ENCODE measurements around the gene TEF.
"Not testable (repeated sequence)": the region's sequence is repeated elsewhere in the genome, so short reads cannot be mapped to it uniquely, and the experiment has no call there.

The TEF gene

DNA sequence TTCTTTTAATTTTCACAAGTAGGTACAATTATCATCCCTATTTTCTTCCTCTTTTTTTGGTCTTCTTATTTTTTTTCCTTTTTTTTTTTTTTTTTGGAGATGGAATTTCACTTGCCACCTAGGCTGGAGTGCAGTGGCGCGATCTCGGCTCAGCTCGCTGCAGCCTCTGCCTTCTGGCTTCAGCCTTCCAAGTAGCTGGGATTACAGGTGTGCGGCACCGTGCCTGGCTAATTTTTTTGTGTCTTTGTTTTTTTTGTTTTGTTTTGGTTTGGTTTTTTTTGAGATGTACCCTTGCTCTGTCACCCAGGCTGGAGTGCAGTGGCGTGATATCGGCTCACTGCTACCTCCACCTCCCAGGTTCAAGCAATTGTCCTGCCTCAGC lies 48.2 kb downstream of the TEF start:
- DNase-seq: no peak

DNA sequence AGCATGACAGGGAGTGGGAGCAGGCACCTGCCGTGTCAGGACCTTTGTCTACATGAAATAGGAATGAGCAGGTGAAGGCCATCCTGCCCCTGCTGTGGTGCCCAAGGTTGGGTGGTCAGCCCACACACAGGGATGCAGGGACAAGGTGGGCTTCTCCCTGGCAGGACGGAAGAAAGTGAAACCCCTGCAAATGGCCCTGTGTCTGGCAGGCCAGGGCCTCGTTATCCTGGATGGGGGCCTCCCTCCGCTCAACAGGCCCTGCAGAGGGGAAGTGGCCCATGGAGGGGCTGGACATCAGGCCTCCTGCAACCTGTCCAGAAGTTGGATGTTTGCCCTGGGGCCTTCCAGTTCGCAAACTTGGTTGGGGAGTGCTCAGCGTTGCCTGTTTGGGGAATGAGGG lies 49.9 kb downstream of the TEF start:
- DNase-seq: no peak

DNA sequence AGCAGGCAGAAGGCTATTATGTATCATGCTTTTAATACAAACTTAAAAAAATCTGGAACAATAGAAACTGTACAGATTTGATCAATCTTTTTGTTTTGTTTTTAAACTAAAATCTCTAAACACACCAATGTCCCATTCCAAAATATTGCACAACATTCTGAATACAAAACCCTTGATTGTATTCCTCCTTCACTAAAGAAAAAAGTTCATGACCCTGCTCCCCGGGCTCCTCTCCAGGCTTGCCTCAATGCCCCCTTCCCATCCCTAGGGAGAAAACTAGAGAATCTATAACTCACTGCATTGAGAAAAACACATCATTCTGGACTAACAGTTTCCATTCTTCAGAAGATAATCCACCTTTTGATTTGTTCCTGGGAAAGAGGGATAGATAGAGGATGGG lies 51.7 kb downstream of the TEF start:
- not testable (repeated sequence) for DNase-seq

DNA sequence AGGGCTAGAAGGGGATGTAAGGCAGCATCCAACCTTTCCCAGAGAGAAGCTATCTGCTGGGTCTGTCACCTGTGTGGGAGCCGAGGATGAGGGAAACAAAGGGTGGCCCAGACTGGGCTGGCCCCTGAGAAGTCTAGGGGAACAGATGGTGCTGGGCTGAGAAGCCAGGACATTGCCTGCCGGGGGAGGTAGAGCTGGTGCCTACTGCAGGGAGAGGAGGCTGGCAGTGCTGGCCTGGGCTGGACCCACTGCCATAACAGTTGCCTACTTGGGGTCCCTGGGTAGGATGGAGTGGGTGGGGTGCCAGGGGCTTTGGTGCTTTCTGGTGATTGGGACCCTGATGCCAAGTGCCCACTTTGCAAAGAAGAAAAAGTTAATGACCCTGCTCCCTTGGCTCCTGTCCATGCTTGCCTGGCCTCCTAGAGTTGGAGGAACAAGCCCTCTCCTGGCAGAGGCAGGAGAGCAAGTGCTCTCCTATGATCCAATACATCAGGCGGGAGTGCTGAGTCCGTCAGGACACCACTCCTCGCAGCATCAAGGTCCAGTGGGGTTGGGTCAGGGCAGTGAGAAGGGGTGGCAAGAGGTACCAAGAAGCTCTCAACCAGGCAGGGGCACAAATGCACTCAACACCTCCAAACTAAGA lies 52.7 kb downstream of the TEF start:
- not testable (repeated sequence) for DNase-seq

DNA sequence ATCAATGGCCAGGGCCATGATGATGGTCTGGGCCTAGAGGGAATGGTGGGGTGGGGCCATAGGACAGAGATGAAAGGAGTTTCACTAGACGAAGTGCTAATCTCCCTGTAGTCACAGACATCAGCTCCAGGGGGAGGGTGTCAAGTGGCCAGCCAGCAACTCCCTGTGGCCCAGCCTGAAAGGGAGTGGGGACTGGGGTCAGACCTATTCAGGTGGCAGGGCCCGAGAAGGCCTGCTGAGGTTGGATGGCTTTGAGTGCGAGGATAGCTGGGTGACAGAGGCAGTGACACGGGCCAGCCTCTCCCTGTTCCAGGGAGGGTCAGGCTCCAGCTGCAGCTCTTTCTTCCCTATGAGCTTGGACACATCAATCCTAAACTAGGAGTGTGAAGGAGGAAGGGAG lies 53.8 kb downstream of the TEF start:
- DNase-seq: no peak

DNA sequence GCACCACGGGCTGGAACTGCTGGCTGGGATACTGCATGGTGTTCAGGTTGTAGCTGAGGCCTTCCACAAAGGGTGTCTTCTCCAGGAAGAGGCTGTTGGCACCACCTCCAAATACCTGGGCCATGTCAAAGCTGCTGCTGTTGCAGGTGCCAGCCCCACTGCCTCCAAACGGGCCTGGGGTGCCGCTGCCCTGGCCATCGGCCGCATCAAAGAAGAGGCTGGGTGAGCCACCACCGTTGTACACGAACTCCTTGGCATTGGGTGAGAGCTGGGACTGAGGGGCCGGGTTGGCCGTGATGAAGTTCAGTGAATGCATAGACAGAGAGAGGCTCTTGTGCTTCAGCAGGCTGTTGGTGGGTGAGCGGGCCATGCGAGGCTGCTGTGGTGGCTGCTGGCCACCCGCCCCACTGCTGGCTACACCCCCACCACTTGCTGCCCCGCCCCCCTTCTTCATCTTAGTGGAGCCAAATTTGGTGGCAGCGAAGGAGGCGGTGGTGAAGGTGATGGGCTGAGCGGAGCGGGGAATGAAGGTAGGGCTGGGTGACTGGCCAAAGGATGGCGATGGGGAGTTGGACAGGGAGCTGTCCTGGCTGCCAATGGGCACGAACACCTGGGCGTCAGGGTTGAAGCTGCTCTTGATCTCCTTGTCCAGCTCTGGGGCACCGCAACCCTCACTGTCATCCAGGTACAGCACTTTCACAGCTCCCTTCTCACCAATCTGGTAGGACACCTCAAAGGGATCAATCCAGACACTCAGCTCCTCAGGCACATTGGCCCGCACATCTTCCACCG lies 54.8 kb downstream of the TEF start:
- no peak for DNase-seq

DNA sequence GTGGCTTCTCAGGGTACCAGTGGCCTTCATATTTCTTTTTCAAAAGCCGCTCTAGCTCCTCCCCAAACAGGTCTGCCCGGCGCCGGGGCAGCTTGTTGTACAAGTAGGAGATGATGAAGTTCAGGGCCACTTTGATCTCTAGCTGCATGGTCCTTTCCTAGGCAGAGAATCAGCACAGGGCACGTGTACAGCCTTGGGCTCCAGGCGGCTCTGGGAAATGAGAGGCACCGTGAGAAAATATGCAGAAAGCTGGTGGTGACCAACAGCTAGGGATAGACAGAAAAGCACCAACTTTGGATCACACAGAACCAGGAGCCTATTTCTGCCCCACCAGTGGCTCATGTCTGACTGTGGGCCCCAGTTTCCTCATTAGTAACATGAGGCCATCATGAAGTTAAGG lies 55.5 kb downstream of the TEF start:
- DNase-seq: no peak

DNA sequence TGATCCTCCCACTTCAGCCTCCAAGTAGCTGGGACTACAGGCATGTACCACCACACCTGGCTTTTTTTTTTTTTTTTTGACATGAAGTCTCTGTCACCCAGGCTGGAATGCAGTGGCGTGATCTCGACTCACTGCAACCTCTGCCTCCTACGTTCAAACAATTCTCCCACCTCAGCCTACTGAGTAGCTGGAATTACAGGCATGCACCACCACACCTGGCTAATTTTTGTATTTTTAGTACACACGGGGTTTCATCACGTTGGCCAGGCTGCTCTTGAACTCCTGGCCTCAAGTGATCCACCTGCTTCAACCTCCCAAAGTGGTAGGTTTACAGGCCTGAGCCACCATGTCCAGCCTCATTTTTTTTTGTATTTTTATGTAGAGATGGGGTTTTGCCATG lies 58.8 kb downstream of the TEF start:
- not testable (repeated sequence) for DNase-seq

DNA sequence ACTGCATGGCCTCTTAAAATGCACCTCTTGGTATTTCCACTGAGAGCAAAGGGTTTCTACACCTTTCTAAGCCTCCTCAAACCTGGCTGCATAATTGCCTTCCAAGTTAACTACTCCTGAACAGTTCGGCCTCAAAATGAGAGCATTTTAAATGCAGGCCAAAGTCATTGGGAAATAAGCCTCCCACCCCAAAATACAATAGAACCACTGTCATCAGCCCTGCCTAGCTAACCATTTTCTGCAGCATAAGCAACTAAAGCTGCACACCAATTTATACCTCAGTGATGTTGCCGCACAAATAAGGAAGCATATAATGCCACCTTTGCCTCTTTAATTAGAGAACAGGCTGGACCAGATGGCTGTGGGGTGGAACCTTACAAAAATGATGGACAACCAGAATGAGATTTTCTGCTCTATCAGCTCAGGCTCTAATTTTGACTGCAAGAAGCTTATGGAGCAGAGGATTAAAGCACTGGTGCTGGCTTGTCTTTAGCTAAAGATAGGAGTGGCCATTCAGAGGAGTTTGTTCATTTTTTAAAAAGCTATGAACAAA lies 60.6 kb downstream of the TEF start:
- DNase-seq: peak; percentile 70

DNA sequence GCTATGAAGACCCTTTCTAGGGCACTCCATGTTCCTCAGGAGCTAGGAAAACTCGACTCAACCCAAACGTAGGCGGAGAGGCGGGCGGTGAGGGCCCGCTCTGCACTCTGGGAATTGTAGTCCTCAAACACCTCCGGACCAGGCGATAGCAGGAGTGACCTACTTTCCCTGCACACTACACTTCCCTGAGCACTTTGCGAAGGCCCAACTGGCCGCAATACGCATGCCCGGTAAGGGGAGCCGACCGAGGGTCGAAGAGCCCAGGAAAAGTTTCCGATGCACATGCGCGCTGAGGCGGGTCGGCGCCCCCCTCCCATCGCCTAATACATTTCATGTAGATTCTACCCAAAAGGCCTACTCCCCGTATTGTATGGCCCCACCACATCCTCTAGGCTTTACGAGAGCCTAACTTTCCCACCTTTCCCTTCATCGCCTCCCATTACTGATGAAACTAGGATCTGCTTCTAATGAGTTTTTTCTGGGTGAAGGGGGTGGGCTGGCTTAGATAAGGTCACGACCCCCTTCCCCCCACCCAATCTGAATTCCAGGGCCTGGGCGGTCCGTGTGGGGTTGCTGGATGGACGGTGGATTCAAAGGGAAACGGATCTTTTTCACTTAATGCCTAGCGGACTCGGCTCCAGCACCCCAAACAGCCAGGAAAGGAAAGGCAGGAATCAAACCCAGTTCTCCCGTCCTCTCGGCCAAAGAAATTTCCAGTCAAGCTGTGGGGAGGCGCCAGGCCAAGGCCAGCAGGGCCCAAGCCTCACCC lies 62.8 kb downstream of the TEF start:
- DNase-seq: peak; percentile 79

DNA sequence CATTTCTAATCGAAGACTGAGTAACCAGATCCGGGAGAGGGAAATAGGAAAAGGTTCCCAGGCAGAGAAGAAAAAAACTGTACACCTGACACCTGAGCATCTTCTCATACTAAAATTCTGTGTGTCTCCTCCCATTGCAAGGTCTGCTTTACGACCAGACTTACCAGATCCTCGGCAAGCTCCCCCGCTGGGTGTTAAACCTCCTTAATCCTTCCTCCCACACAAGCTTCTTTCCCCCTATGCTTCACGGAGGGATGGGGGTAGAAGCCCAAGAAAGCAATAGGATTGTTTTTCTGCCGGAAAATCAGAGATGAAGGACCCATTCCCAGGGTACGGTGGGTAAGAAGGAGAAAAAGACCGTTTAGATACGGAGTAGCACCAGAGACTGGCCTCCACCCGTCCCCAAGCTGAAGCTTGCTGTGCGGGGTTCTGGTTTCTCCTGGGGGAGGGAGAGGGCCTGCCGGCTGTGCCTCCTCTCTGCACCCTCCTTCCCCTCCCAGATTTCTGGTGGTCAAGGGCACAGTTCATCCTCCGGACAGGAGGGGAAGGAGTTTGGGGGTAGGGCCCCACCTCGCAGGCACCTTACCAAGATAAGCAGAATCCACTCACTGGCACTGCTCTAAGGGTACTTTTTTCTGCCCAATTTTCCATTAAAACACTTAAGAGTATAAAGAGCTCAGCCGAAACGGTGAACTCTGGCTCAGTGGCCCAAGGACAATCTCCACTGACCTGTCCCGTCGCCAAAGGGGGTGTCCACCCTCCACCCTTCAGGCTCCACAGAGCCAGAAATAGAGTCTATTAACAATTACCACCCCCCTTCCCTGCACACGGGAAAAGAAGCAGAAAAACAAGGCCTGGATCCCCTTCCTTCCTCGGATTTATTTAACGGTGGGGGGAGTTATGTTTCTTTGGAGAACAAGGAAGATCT lies 63.7 kb downstream of the TEF start:
- DNase-seq: peak; percentile 61

DNA sequence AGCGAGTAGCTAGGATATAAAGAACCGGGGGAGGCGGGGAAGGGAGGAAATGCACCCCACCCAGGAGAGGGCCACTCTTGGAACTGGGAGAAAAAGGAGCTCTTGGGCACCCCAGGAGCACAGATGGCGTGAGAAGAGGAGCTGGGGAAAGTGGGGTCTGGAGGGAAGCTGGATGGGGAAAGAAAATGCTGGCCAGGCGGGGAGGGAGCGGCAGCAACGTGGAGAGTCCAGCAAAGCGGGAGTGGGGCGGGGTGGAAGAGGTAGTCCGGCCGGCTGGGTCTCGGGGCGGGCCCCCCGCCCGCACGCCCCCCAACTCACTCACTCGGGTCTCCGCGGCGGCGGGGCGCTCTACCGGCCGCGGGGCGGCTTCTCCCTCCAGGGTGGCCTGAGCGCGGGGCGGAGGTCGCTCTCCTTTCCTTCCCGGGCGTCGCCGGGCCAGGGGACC lies 64.3 kb downstream of the TEF start:
- DNase-seq: no peak

DNA sequence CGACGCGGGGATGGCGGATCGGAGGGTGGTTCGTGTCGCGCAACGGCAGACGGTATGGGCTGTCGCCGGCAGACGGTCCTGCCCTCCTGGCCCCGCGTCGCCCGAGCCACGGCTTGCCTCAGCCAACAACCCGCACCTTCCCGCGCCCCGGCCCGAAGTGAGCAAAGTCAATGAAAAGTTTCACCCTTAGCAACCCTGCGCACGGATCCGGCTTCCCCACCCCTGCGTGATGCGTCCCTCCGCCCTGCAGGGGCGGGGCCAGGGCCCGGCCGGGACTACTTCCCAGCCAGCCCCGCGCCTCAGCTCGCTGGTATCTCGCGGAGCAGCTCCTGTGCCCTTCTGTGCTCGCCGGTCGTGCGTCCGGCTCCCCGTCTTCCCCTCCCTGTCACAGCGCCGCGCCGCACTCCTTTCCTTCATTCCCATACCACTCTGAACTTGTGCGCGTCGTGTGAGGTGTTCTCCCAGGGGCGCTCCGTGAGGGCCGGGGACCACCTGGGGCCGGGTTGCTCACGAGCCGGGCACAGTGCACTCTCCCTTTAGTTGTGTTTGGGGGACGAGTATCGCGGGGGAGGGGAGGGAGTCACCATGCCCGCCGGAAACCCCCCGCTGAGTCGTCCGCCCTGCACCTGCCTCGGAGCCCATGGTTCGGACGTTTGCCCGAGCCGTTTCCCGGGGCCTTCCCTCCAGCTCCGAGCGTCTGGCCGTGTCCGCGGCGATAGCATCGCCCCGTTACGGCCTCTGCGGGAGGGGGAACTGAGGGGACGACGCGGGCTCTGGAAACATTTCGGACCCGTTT lies 65.1 kb downstream of the TEF start, which contains the start of gene TOB2:
Gene TOB2, minus strand, starts transcription at position 163 of the 796 bp plus-strand sequence. CDS start 9,456 bp downstream, outside the sequence.
- peak; percentile 57 for DNase-seq

DNA sequence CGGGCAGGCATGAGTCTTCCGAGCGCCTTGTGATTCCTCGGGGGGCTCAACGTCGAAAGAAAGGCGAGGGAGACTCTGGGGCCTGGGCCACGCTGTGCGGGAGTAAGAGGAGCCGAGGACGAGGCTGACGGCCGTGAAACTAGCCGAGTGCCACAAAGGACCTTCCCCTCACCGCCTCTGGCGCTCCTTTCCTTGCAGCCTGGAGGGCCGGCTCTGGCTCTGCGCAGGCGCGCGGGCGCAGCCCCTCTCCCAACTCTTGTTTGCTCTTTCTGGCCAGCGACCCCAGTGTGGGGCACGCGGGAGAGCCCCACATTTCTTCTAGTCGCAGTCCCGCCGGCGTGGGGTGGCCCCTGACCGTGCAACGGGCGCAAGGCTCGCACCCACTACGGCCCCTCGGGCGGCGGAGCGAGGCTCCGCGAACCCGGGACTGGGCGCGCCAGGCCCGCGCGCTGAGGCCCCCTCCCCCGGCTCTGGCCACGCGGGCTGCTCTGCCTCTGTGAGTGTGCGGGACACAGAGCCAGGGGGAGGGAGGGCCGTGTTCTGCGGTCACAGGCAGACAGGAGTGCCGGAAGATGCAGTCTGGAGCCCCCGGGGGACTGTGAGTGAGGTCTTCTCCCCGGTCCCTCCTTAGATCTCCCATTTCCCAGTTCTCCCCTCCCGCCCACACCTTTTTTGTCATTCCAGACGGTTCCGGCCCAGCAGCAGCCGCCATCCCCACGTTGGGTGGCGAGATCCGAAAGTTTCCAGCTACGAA lies 65.9 kb downstream of the TEF start:
- no peak for DNase-seq

DNA sequence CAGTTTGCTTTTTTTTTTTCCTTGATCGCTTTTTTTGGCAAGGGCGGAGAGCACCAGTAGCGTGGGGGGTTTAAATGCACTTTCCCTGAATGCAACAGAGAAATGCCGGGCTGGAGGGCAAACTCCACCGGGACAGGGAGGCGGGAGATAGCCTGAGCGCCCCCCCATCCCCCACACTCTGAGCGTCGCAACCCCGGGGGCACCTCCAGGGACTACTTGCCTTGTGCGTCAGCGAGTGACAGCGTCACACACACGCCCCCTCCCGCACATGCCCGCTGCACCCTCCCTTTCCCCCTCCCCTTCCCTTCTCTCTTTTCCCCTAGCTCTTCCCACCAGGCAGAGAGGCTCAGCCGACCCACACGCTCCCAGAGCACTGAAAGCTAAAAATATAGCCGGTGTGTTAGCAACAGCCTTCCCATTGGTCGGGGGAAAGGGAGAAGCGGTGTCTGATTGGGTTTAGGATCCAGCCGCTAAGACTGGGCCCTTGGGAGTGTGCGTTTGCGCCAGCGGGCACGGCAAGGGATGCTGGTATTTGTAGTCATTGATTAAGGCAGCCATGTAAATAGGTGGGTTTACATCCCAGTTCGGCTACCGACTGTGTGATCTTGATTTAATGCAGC lies 66.6 kb downstream of the TEF start:
- DNase-seq: peak; percentile 98
